PC-3 (cell line): ENCODE data around the gene KIAA1328. TPM values are rescaled to one million over a fixed set of nuclear protein-coding genes. Genes with fewer than 3 reads are reported as not detected.

Experiments used
- ATAC-seq: fragments of 200-7000 bp; cut with Tn5 transposase; 2 replicates; pipeline ENCODE4 v1.9.1; 2020; ENCODE audit warnings: mild to moderate bottlenecking, moderate library complexity
- BruUV-seq: library from RNA; stranded (reverse); fragments of 400-500 nt; replicated peaks from 2 replicates; lab custom pipeline; 2021; lab: Mats Ljungman, UMichigan
- CTCF ChIA-PET: fragments of 300-600 bp; sonication (Branson Sonifier 250); formaldehyde crosslinking; loops from one replicate; lab custom pipeline; 2022; ENCODE audit warnings: antibody characterized with exemption; lab: Charles Lee
- POLR2A ChIA-PET: fragments of 300-600 bp; sonication (Branson Sonifier 250); formaldehyde crosslinking; loops from one replicate; lab custom pipeline; 2022; ENCODE audit warnings: antibody characterized with exemption; ENCODE audit not compliant: unreplicated experiment; lab: Charles Lee
- DNase-seq: peaks from one replicate; pipeline ENCODE4 v3.0.0-alpha.2; 2015
- H2AFZ ChIP-seq: fragments of 300-600 bp; sonication (generic); 2 replicates; pipeline ENCODE4 v1.6.0; 2016; ENCODE audit warnings: antibody characterized with exemption, low read length
- H3F3A ChIP-seq: fragments of 300-600 bp; sonication (generic); one replicate; pipeline ENCODE4 v1.6.0; 2017; ENCODE audit warnings: antibody characterized with exemption, low read length, control low read depth, mild to moderate bottlenecking; ENCODE audit not compliant: unreplicated experiment
- H3K27ac ChIP-seq: fragments of 300-600 bp; sonication (generic); 2 replicates; pipeline ENCODE4 v1.5.1; 2016; ENCODE audit warnings: mild to moderate bottlenecking, low read length
- H3K27me3 ChIP-seq: fragments of 300-600 bp; sonication (generic); 2 replicates; pipeline ENCODE4 v1.6.1; 2016; ENCODE audit warnings: low read length, mixed read lengths
- H3K36me3 ChIP-seq: fragments of 300-600 bp; sonication (generic); 2 replicates; pipeline ENCODE4 v1.6.1; 2016; ENCODE audit warnings: low read depth, mixed run types, low read length, mixed read lengths
- H3K4me1 ChIP-seq: fragments of 300-600 bp; sonication (generic); 2 replicates; pipeline ENCODE4 v1.5.1; 2016; ENCODE audit warnings: low read length; ENCODE audit not compliant: insufficient read depth
- H3K4me2 ChIP-seq: fragments of 300-600 bp; sonication (generic); 2 replicates; pipeline ENCODE4 v1.6.0; 2016; ENCODE audit warnings: low read length
- H3K4me3 ChIP-seq: fragments of 300-600 bp; sonication (generic); 2 replicates; pipeline ENCODE4 v1.5.1; 2016; ENCODE audit warnings: mild to moderate bottlenecking, low read length, mixed read lengths
- H3K79me2 ChIP-seq: fragments of 300-600 bp; sonication (generic); 2 replicates; pipeline ENCODE4 v1.6.1; 2017; ENCODE audit warnings: low read length, mixed read lengths
- H3K9ac ChIP-seq: fragments of 300-600 bp; sonication (generic); 2 replicates; pipeline ENCODE4 v1.6.0; 2016; ENCODE audit warnings: mild to moderate bottlenecking, low read length
- H3K9me2 ChIP-seq: fragments of 300-600 bp; sonication (generic); replicated peaks from 2 replicates; pipeline ENCODE4 v1.6.1; 2016; ENCODE audit warnings: mixed run types, low read length, mixed read lengths
- H3K9me3 ChIP-seq: fragments of 300-600 bp; sonication (generic); 2 replicates; pipeline ENCODE4 v1.6.1; 2016; ENCODE audit warnings: low read length, mixed read lengths
- H4K20me1 ChIP-seq: fragments of 300-600 bp; sonication (generic); 2 replicates; pipeline ENCODE4 v1.6.1; 2016; ENCODE audit warnings: low read length, mixed read lengths
- EZH2 ChIP-seq: fragments of 300-600 bp; sonication (generic); IDR thresholded peaks from one replicate; pipeline ENCODE4 v1.6.1; 2017; ENCODE audit warnings: antibody characterized with exemption, mild to moderate bottlenecking, low read length; ENCODE audit not compliant: unreplicated experiment
- EZH2phosphoT487 ChIP-seq: fragments of 300-600 bp; sonication (generic); IDR thresholded peaks from 2 replicates; pipeline ENCODE4 v1.6.1; 2018; ENCODE audit warnings: mild to moderate bottlenecking, antibody characterized with exemption, low read length, borderline replicate concordance
- intact Hi-C: fragments of 100-400 bp; cut with micrococcal nuclease; formaldehyde crosslinking; loops from 2 replicates; pipeline ENCODE4 v1.9.0; 2023
- total RNA-seq: library from RNA; depleted of rRNA; stranded (reverse); fragments of >200 nt; gene quantifications from 2 replicates; pipeline ENCODE4 v1.2.3, GENCODE V29; 2014
- TF ChIP-seq, protein P1 (sequence below): fragments of 300-600 bp; sonication (generic); conservative IDR thresholded peaks from 2 replicates; pipeline ENCODE4 v1.5.1; 2017; ENCODE audit warnings: antibody characterized with exemption, low read depth, mild to moderate bottlenecking, low read length

Gene KIAA1328
- total RNA-seq, 1 experiment from 2014 or later = 4.4 TPM

DNA sequence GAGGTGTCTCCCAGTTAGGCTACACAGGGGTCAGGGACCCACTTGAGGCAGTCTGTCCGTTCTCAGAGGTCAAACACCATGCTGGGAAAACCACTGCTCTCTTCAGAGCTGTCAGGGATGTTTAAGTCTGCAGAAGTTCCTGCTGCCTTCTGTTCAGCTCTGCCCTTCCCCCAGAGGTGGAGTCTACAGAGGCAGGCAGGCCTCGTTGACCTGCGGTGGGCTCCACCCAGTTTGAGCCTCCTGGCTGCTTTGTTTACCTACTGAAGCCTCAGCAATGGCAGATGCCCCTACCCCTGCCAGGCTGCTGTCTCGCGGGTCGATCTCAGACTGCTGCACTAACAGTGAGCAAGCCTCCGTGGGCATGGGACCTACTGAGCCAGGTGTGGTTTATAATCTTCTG, 390.3 kb downstream of the KIAA1328 start:
- no peak overlapping the region for H3K4me3 ChIP-seq
- ChIA-PET CTCF (no interaction called here), POLR2A (no interaction called here)
- no peaks in the 10 kb centered on the region for H3K27me3 ChIP-seq
- no peaks in the 10 kb centered on the region for H3K4me1 ChIP-seq
- H3K9ac ChIP-seq = no peak overlapping the region
- ATAC-seq (no peak), DNase-seq (no peak)
- H3K9me3 ChIP-seq = no peaks in the 10 kb centered on the region
- H2AFZ ChIP-seq = no peak overlapping the region
- no peaks in the 10 kb centered on the region for H3K36me3 ChIP-seq
- intact Hi-C loops = no loop called here
- no peaks in the 10 kb centered on the region for H3K9me2 ChIP-seq
- no peak overlapping the region for H3K27ac ChIP-seq
- no TSS peak for BruUV-seq
- TF ChIP-seq EZH2 (no peak), EZH2phosphoT487 (no peak)
- TF ChIP-seq, protein P1, sequence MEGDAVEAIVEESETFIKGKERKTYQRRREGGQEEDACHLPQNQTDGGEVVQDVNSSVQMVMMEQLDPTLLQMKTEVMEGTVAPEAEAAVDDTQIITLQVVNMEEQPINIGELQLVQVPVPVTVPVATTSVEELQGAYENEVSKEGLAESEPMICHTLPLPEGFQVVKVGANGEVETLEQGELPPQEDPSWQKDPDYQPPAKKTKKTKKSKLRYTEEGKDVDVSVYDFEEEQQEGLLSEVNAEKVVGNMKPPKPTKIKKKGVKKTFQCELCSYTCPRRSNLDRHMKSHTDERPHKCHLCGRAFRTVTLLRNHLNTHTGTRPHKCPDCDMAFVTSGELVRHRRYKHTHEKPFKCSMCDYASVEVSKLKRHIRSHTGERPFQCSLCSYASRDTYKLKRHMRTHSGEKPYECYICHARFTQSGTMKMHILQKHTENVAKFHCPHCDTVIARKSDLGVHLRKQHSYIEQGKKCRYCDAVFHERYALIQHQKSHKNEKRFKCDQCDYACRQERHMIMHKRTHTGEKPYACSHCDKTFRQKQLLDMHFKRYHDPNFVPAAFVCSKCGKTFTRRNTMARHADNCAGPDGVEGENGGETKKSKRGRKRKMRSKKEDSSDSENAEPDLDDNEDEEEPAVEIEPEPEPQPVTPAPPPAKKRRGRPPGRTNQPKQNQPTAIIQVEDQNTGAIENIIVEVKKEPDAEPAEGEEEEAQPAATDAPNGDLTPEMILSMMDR = no peak
- no peaks in the 10 kb centered on the region for H3F3A ChIP-seq
- no peak overlapping the region for H3K4me2 ChIP-seq
- H4K20me1 ChIP-seq = no peaks in the 10 kb centered on the region
- no peaks in the 10 kb centered on the region for H3K79me2 ChIP-seq

DNA sequence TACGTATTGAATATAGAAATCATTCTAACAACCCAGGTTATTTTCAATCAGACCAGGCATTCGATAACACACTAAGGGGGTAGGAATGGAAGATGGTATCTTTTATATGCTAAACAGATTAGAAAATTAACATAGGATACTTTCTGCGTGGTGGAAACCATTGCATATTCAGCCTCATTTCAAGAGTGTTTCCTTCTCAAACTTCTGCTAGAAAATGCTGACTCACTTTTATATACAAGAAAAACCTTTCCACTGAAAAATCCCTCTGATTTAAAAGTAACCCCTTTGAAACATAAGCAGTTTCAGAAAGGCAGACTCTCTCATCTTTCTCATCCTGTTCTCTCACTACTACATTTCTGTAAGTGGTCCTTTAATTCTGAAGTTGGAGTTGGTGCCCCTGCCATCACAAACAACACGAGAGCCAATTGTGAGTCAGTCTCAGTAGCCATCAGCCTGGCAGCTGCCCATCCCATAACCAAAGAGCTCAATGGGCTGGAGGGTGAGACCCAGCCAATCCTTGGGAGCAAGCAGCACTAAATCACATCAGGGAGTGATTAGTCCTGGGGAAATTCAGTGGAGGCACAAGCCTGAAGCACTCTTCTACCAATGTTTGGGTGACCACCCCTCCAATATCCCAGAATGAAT, 393.5 kb downstream of the KIAA1328 start:
- TF ChIP-seq, protein P1 = no peak
- TF ChIP-seq EZH2phosphoT487 (no peak), EZH2 (no peak)
- no peaks in the 10 kb centered on the region for H3K9me3 ChIP-seq
- POLR2A ChIA-PET = no interaction called here
- no peaks in the 10 kb centered on the region for H3F3A ChIP-seq
- H3K9ac ChIP-seq = no peak overlapping the region
- no peaks in the 10 kb centered on the region for H3K4me1 ChIP-seq
- no peak overlapping the region for H3K4me2 ChIP-seq
- ATAC-seq (no peak), DNase-seq (no peak)
- no peaks in the 10 kb centered on the region for H3K79me2 ChIP-seq
- H3K9me2 ChIP-seq = no peaks in the 10 kb centered on the region
- CTCF ChIA-PET = no interaction called here
- no peak overlapping the region for H3K4me3 ChIP-seq
- no peak overlapping the region for H2AFZ ChIP-seq
- intact Hi-C loops = no loop called here
- BruUV-seq = no TSS peak
- no peak overlapping the region for H3K27ac ChIP-seq
- no peaks in the 10 kb centered on the region for H3K36me3 ChIP-seq
- H4K20me1 ChIP-seq = no peaks in the 10 kb centered on the region
- no peaks in the 10 kb centered on the region for H3K27me3 ChIP-seq

DNA sequence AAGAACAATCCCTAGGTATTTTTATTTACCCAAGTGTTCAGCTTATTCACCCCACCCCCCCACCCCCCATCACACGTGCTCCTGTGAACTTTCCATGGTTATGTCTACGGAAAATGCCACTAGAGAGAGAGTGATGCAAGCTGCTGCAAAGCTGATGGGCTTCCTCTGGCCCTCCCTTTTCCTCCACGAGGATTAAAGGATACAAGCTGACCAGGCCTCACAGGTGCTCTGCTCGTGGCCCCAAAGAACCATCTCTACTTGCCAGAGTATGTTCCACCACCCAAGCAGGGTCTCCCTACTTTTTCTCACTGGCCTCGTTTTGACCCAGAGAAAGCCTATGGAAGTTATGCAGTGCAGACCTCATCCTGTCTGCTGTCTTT, 394.1 kb downstream of the KIAA1328 start:
- POLR2A ChIA-PET = no interaction called here

More for the DNA sequence above, 394.1 kb downstream of the KIAA1328 start:
- Histone ChIP-seq H4K20me1 (no peaks in the 10 kb centered on the region), H3K27ac (no peak overlapping the region), H2AFZ (no peak overlapping the region), H3K79me2 (no peaks in the 10 kb centered on the region), H3K4me1 (no peaks in the 10 kb centered on the region), H3F3A (no peaks in the 10 kb centered on the region), H3K9ac (no peak overlapping the region), H3K36me3 (no peaks in the 10 kb centered on the region), H3K9me2 (no peaks in the 10 kb centered on the region), H3K9me3 (no peaks in the 10 kb centered on the region), H3K27me3 (no peaks in the 10 kb centered on the region), H3K4me2 (no peak overlapping the region), H3K4me3 (no peak overlapping the region)
- TF ChIP-seq EZH2phosphoT487 = no peak
- no peak for TF ChIP-seq EZH2
- TF ChIP-seq, protein P1 = no peak
- ATAC-seq = no peak
- CTCF ChIA-PET = no interaction called here
- intact Hi-C loops = no loop called here
- BruUV-seq = no TSS peak
- DNase-seq = no peak
